Trophoblast cell (in vitro differentiated cells and primary cell): ENCODE results near the gene BLOC1S4.

Source experiments
- DNase-seq, 2 donors: peaks; one replicate each; pipeline ENCODE4 v3.0.0-alpha.2; 2016
- H2AFZ ChIP-seq: 2 replicates; pipeline ENCODE4 v1.6.1; 2013; ENCODE audit warnings: low read length, moderate library complexity, mild to moderate bottlenecking; ENCODE audit not compliant: insufficient read depth, poor library complexity
- H2AK5ac ChIP-seq: 2 replicates; pipeline ENCODE4 v1.6.1; 2013; ENCODE audit warnings: mild to moderate bottlenecking, low read length
- H2BK120ac ChIP-seq: 2 replicates; pipeline ENCODE4 v1.6.1; 2013; ENCODE audit warnings: low read length, mild to moderate bottlenecking, moderate library complexity; ENCODE audit not compliant: insufficient read depth, poor library complexity
- H2BK12ac ChIP-seq: 2 replicates; pipeline ENCODE4 v1.6.1; 2013; ENCODE audit warnings: mild to moderate bottlenecking, low read length, moderate library complexity
- H2BK5ac ChIP-seq: 2 replicates; pipeline ENCODE4 v1.6.1; 2013; ENCODE audit warnings: low read length, low read depth, moderate library complexity, mild to moderate bottlenecking; ENCODE audit not compliant: poor library complexity
- H3K14ac ChIP-seq: 2 replicates; pipeline ENCODE4 v1.6.1; 2013; ENCODE audit warnings: mild to moderate bottlenecking, low read length
- H3K18ac ChIP-seq: 2 replicates; pipeline ENCODE4 v1.6.1; 2013; ENCODE audit warnings: mild to moderate bottlenecking, low read length
- H3K23ac ChIP-seq: 2 replicates; pipeline ENCODE4 v1.6.1; 2013; ENCODE audit warnings: low read length
- H3K27ac ChIP-seq: 2 replicates; pipeline ENCODE4 v1.5.1; 2013; ENCODE audit warnings: low read depth, mild to moderate bottlenecking, inconsistent platforms, low read length, moderate library complexity
- H3K27me3 ChIP-seq: 2 replicates; pipeline ENCODE4 v1.6.1; 2013; ENCODE audit warnings: inconsistent platforms, mild to moderate bottlenecking, low read length, moderate library complexity; ENCODE audit not compliant: insufficient read depth
- H3K36me3 ChIP-seq, 2 experiments: 1 replicate in 1 of 2; 2 replicates in 1 of 2; pipeline ENCODE4 v1.6.1; 2013; ENCODE audit warnings: low read length in 2 of 2, mild to moderate bottlenecking in 2 of 2, moderate library complexity in 1 of 2; ENCODE audit not compliant: insufficient read depth in 2 of 2, control insufficient read depth in 1 of 2
- H3K4ac ChIP-seq: 2 replicates; pipeline ENCODE4 v1.6.1; 2013; ENCODE audit warnings: low read depth, mild to moderate bottlenecking, low read length, moderate library complexity
- H3K4me1 ChIP-seq, 2 experiments: 1 replicate in 1 of 2; 2 replicates in 1 of 2; pipeline ENCODE4 v1.6.1; 2013; ENCODE audit warnings: low read length in 2 of 2, mild to moderate bottlenecking in 2 of 2, moderate library complexity in 1 of 2; ENCODE audit not compliant: insufficient read depth in 2 of 2, control insufficient read depth in 1 of 2
- H3K4me2 ChIP-seq: 2 replicates; pipeline ENCODE4 v1.6.1; 2013; ENCODE audit warnings: inconsistent platforms, mild to moderate bottlenecking, low read length, moderate library complexity
- H3K4me3 ChIP-seq: 2 replicates; pipeline ENCODE4 v1.5.1; 2013; ENCODE audit warnings: mild to moderate bottlenecking, low read depth, low read length, inconsistent platforms
- H3K79me1 ChIP-seq: one replicate; pipeline ENCODE4 v1.6.1; 2013; ENCODE audit warnings: low read length
- H3K79me2 ChIP-seq: 2 replicates; pipeline ENCODE4 v1.6.1; 2013; ENCODE audit warnings: low read length, mild to moderate bottlenecking; ENCODE audit not compliant: control insufficient read depth, insufficient read depth, poor library complexity
- H3K9ac ChIP-seq: 2 replicates; pipeline ENCODE4 v1.6.1; 2013; ENCODE audit warnings: mild to moderate bottlenecking, low read length
- H3K9me3 ChIP-seq: 2 replicates; pipeline ENCODE4 v1.6.1; 2013; ENCODE audit warnings: low read depth, mild to moderate bottlenecking, control low read depth, inconsistent platforms, low read length; ENCODE audit not compliant: insufficient read depth
- H4K12ac ChIP-seq: 2 replicates; pipeline ENCODE4 v1.6.1; 2013; ENCODE audit warnings: low read depth, mild to moderate bottlenecking, low read length, moderate library complexity
- H4K8ac ChIP-seq: 2 replicates; pipeline ENCODE4 v1.6.1; 2013; ENCODE audit warnings: low read depth, mild to moderate bottlenecking, low read length, moderate library complexity
- H4K91ac ChIP-seq: one replicate; pipeline ENCODE4 v1.6.1; 2013; ENCODE audit warnings: low read depth, mild to moderate bottlenecking, low read length, moderate library complexity
- WGBS: extraction: QIAGEN DNeasy Blood & Tissue Kit; methylation state at CpG from one replicate; pipeline ENCODE4 v1.1.7; 2013; ENCODE audit warnings: missing lambda C conversion rate; ENCODE audit not compliant: insufficient read length, insufficient coverage; ENCODE audit errors: extremely low coverage; 5-methylcytosine and 5-hydroxymethylcytosine counted together

Gene BLOC1S4

DNA sequence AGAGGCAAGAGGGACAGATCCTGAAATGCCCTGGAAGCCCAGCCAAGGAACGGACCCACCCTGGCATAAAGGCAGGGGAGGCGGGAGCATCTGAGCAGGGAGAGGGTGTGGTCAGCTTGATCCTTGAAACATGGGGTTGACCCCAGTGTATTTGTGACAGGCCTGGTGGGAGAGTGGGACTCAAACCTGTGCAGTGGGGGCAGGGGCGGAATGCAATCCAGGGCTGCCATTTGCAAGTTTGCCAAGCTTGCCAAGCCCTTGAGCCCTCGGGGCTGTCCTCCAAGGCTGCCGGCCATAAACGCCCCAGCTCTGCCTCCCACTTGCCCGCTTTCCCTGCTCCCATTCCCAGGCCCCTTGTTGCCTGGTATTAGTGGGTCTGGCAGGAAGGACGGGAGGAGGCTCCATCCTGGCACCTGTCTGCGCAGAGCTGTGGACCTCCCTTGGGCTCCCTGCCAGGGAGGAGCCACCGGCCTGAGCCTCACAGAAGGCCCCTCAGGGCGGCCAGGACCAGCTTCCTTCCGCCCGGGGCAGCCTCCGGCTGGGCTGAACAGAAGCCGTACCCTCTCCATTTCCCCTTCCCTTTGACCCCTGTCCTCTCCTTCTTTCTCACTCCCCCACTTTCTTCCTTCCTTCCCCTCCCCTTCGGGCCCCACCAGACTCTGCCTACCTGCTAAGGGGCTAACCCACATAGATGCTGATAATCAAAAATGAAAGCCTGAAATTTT is 21.6 kb upstream of the BLOC1S4 start:
- peak overlapping the region; percentile 72 for H4K91ac ChIP-seq
- H4K8ac ChIP-seq, result peak overlapping the region; percentile 5
- peaks cover 36 to 53% of the 10 kb centered on the region in 2 experiments for H3K4me1 ChIP-seq
- no peaks in the 10 kb centered on the region for H3K36me3 ChIP-seq
- H3K23ac ChIP-seq, result no peak overlapping the region
- no peak overlapping the region for H3K4me3 ChIP-seq
- H2BK120ac ChIP-seq, result peak overlapping the region; percentile 57
- H4K12ac ChIP-seq, result peak overlapping the region; percentile 9
- peak overlapping the region; percentile 81 for H3K18ac ChIP-seq
- peak overlapping the region; percentile 52 for H2BK5ac ChIP-seq
- WGBS, result no CpG with 5 or more reads among the region's 16 CpGs
- H3K27me3 ChIP-seq, result no peaks in the 10 kb centered on the region
- H3K14ac ChIP-seq, result peak overlapping the region; percentile 65
- H3K27ac ChIP-seq, result peak overlapping the region; percentile 86
- H3K9me3 ChIP-seq, result no peaks in the 10 kb centered on the region
- no peak overlapping the region for H3K4me2 ChIP-seq
- H3K79me2 ChIP-seq, result peaks cover 9% of the 10 kb centered on the region
- peaks cover 41% of the 10 kb centered on the region for H3K79me1 ChIP-seq
- H2BK12ac ChIP-seq, result peak overlapping the region; percentile 86
- peak overlapping the region; percentile 56 for H2AK5ac ChIP-seq
- H3K9ac ChIP-seq, result no peak overlapping the region
- peak overlapping the region; percentile 9 for H2AFZ ChIP-seq
- H3K4ac ChIP-seq, result peak overlapping the region; percentile 28
- peak; percentile 50 to 53 for DNase-seq

DNA sequence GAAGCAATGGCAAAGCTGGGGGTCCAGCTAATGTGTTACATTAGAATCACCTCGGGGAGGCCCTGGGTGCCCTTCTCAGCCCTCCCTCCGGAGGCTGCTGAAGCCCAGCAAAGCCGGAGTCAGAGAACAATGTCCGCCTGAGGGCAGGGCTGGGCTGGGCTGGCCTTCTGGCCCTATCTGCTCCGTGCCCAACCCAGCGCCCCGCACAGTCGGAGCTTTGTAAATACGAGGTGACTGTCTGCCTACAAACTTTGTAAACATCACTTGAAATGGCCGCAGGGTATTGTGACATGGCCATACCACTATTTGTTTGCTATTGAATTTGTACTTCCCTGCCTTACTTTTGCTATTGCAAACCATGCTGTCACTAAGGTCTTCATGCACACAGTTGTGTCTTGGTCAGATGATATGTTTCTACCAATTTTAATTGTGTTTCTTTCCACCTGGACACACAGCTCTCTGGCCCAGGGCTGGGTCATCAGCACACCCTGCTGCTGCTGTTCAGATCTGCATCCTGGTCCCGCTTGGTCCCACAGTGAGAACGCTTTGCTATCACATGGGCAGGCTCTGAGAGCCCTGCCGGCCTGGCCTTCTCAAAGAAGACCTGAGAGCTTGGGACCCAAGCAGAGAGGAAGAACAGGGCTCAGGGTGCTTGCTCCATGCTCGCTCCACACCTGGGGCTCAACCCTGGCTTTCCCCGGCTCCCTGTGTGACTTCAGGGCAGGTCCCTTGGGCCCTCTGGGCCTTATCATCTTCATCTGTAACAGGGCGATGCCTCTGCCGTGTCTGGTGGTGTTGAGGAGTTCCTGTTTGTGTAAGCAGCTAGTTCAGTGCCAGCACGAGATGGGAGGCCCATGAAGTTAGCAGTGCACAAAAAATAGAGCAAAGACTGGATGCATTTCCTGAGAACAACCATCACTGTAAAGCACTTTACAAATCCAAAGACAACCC is 20.0 kb upstream of the BLOC1S4 start:
- H2BK12ac ChIP-seq, result peak overlapping the region; percentile 23
- no peak overlapping the region for H2AFZ ChIP-seq
- WGBS, result no CpG with 5 or more reads among the region's 18 CpGs
- peak overlapping the region; percentile 47 for H2BK120ac ChIP-seq
- H3K4me1 ChIP-seq, result peaks cover 25 to 41% of the 10 kb centered on the region in 2 experiments
- peak; percentile 86 to 90 for DNase-seq
- no peak overlapping the region for H3K9ac ChIP-seq
- no peaks in the 10 kb centered on the region for H3K27me3 ChIP-seq
- H4K8ac ChIP-seq, result no peak overlapping the region
- peak overlapping the region; percentile 11 for H4K91ac ChIP-seq
- H2BK5ac ChIP-seq, result peak overlapping the region; percentile 56
- no peak overlapping the region for H2AK5ac ChIP-seq
- peaks cover 2 to 3% of the 10 kb centered on the region in 2 experiments for H3K36me3 ChIP-seq
- no peak overlapping the region for H3K4me2 ChIP-seq
- H3K79me2 ChIP-seq, result peaks cover 6% of the 10 kb centered on the region
- H3K9me3 ChIP-seq, result no peaks in the 10 kb centered on the region
- H3K23ac ChIP-seq, result no peak overlapping the region
- H3K14ac ChIP-seq, result peak overlapping the region; percentile 15
- peaks cover 29% of the 10 kb centered on the region for H3K79me1 ChIP-seq
- peak overlapping the region; percentile 6 for H3K27ac ChIP-seq
- no peak overlapping the region for H3K4me3 ChIP-seq
- no peak overlapping the region for H4K12ac ChIP-seq
- no peak overlapping the region for H3K4ac ChIP-seq
- H3K18ac ChIP-seq, result no peak overlapping the region

DNA sequence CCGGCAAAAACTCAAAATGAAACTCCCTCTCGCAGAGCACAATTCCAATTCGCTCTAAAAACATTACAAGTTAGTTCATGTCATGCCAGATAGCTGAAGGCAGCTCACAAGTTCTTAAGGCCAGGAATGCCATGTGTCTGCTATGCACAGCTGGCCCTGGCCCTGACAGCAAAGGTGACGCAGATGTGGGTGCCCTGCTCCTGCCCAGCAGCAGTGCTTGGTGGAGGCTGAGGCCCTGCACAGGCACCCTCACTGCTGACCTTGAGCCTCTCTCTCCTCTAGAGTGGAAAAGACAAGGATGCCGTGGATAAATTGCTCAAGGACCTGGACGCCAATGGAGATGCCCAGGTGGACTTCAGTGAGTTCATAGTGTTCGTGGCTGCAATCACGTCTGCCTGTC is 19.4 kb upstream of the BLOC1S4 start:
- Histone ChIP-seq H2BK120ac (no peak overlapping the region), H4K91ac (peak overlapping the region; percentile 3), H3K23ac (no peak overlapping the region), H2BK12ac (no peak overlapping the region), H3K4me3 (no peak overlapping the region), H4K8ac (no peak overlapping the region), H3K4me1 (peaks cover 22 to 39% of the 10 kb centered on the region in 2 experiments), H3K9ac (no peak overlapping the region), H4K12ac (no peak overlapping the region), H3K36me3 (peaks cover 2 to 3% of the 10 kb centered on the region in 2 experiments), H3K4me2 (no peak overlapping the region), H3K9me3 (no peaks in the 10 kb centered on the region), H2AFZ (peak overlapping the region; percentile 4), H3K27ac (no peak overlapping the region), H3K79me2 (peaks cover 6% of the 10 kb centered on the region), H3K18ac (no peak overlapping the region), H3K27me3 (no peaks in the 10 kb centered on the region), H3K4ac (no peak overlapping the region), H3K79me1 (peaks cover 25% of the 10 kb centered on the region), H2AK5ac (no peak overlapping the region), H2BK5ac (no peak overlapping the region), H3K14ac (no peak overlapping the region)
- DNase-seq, result peak; percentile 93 to 97
- no CpG with 5 or more reads among the region's 8 CpGs for WGBS

DNA sequence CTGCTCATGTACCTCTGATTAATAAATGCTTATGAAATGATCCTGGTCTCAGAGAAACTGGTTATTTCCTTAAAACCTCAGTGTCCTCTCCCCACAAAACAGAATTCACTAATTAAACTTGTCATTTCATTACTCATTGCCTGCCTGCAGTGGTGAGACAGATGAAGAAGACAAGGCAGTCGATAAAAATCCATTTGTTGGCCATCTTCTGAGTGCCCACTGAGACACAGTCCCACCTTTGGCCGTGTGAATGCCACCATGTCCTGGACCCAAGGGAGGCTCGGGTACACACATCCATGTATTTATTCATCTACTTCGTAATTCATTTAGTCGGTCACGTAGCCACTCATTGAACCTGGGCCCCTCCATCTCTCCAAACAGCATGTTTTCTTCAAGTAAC is 18.8 kb upstream of the BLOC1S4 start:
- H3K4me3 ChIP-seq, result no peak overlapping the region
- H2BK120ac ChIP-seq, result no peak overlapping the region
- no peak overlapping the region for H3K27ac ChIP-seq
- no CpG with 5 or more reads among the region's 6 CpGs for WGBS
- H3K14ac ChIP-seq, result no peak overlapping the region
- no peak overlapping the region for H3K23ac ChIP-seq
- H3K79me1 ChIP-seq, result peaks cover 24% of the 10 kb centered on the region
- no peak overlapping the region for H3K4ac ChIP-seq
- H4K91ac ChIP-seq, result no peak overlapping the region
- peaks cover 21 to 38% of the 10 kb centered on the region in 2 experiments for H3K4me1 ChIP-seq
- H3K9me3 ChIP-seq, result no peaks in the 10 kb centered on the region
- H4K8ac ChIP-seq, result no peak overlapping the region
- H3K9ac ChIP-seq, result no peak overlapping the region
- no peak overlapping the region for H3K18ac ChIP-seq
- H3K27me3 ChIP-seq, result no peaks in the 10 kb centered on the region
- peaks cover 5% of the 10 kb centered on the region for H3K79me2 ChIP-seq
- no peak overlapping the region for H2AFZ ChIP-seq
- H3K4me2 ChIP-seq, result no peak overlapping the region
- H2AK5ac ChIP-seq, result no peak overlapping the region
- H2BK12ac ChIP-seq, result no peak overlapping the region
- H4K12ac ChIP-seq, result no peak overlapping the region
- peak in 1 of 2 donors; percentile 64 for DNase-seq
- peaks cover 2 to 3% of the 10 kb centered on the region in 2 experiments for H3K36me3 ChIP-seq
- no peak overlapping the region for H2BK5ac ChIP-seq
